PC-9 (cell line): ENCODE results near the gene TTC4.
A peak's percentile ranks its signal among the peaks of the same experiment; 100 is the strongest.

Source experiments
- CTCF ChIP-seq: fragments of 200-600 bp; sonication (generic); conservative IDR thresholded peaks from 2 replicates; pipeline ENCODE4 v1.6.1; 2017; ENCODE audit warnings: mixed run types, antibody characterized with exemption, mild to moderate bottlenecking, moderate library complexity
- EZH2 ChIP-seq: fragments of 200-600 bp; sonication (generic); IDR thresholded peaks from 2 replicates; pipeline ENCODE4 v1.8.0; 2017; ENCODE audit warnings: antibody characterized with exemption, low read depth

- TF ChIP-seq CTCF (peak; percentile 94), EZH2 (no peak)
Observed at GRCh38 chr1:54671985-54672608, 43.6 kb upstream of the TTC4 start.
